MG63 (cell line): ENCODE data around the gene VIM. TPM values are rescaled to one million over a fixed set of nuclear protein-coding genes. Genes with fewer than 3 reads are reported as not detected.

ENCODE experiments used
- DNase-seq: peaks from one replicate; pipeline ENCODE4 v3.0.0-alpha.2; 2020
- H3K27me3 ChIP-seq: fragments of 250-450 bp; sonication (Bioruptor Pico); 2 replicates; pipeline ENCODE4 v1.5.1; 2020; ENCODE audit warnings: mild to moderate bottlenecking, moderate library complexity
- H3K36me3 ChIP-seq: fragments of 250-450 bp; sonication (Bioruptor Pico); 2 replicates; pipeline ENCODE4 v1.5.1; 2020; ENCODE audit warnings: mild to moderate bottlenecking, moderate library complexity
- H3K4me3 ChIP-seq: fragments of 250-450 bp; sonication (Bioruptor Pico); 2 replicates; pipeline ENCODE4 v1.5.1; 2020; ENCODE audit warnings: mild to moderate bottlenecking, moderate library complexity
- H3K9me3 ChIP-seq: fragments of 250-450 bp; sonication (Bioruptor Pico); 2 replicates; pipeline ENCODE4 v1.5.1; 2020; ENCODE audit warnings: mild to moderate bottlenecking, moderate library complexity
- total RNA-seq: library from RNA; depleted of rRNA; stranded (reverse); fragments of >200 nt; shearing (Covaris generic); gene quantifications from 2 replicates; pipeline ENCODE4 v1.2.3, GENCODE V29; 2014; ENCODE audit warnings: low replicate concordance; rRNA removed

VIM gene
- 6,535 and 7,091 TPM in 2 replicates for total RNA-seq

DNA sequence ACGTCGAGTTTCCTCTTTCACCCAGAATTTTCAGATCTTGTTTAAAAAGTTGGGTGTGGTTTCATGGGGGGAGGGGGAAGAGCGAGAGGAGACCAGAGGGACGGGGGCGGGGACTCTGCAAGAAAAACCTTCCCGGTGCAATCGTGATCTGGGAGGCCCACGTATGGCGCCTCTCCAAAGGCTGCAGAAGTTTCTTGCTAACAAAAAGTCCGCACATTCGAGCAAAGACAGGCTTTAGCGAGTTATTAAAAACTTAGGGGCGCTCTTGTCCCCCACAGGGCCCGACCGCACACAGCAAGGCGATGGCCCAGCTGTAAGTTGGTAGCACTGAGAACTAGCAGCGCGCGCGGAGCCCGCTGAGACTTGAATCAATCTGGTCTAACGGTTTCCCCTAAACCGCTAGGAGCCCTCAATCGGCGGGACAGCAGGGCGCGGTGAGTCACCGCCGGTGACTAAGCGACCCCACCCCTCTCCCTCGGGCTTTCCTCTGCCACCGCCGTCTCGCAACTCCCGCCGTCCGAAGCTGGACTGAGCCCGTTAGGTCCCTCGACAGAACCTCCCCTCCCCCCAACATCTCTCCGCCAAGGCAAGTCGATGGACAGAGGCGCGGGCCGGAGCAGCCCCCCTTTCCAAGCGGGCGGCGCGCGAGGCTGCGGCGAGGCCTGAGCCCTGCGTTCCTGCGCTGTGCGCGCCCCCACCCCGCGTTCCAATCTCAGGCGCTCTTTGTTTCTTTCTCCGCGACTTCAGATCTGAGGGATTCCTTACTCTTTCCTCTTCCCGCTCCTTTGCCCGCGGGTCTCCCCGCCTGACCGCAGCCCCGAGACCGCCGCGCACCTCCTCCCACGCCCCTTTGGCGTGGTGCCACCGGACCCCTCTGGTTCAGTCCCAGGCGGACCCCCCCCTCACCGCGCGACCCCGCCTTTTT, at the start of gene VIM:
Gene VIM (plus strand): TSS at position 151 of the 925 bp plus-strand sequence. CDS start 1,182 bp downstream, outside the sequence.
- DNase-seq, result peak; percentile 99

DNA sequence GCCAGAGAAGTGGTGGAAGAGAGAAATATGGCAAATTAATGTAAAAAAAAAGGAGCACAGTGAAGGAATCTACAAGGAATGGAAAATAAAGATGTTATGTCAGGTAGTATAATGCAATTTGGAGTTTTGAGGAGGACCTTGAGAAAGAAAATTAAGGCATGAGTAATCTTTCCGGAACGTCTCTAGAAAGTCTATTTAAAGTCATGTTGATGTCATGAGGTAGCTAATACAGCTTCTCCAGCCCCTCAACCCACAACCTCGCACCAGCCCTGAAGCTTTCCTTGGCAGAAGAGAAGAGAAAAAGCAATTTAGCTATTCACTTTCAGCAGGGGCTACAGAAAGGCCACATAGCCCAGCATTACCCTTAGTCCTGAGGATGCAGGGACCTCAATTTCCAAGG, 49.0 kb upstream of the VIM start:
- H3K27me3 ChIP-seq, result no peaks in the 10 kb centered on the region
- no peak for DNase-seq
- H3K36me3 ChIP-seq, result no peaks in the 10 kb centered on the region
- no peak overlapping the region for H3K4me3 ChIP-seq
- no peaks in the 10 kb centered on the region for H3K9me3 ChIP-seq

More for the DNA sequence above, at the start of gene VIM:
- Histone ChIP-seq H3K27me3 (no peaks in the 10 kb centered on the region), H3K4me3 (peak within 1 kb of the TSS; percentile 82), H3K9me3 (peaks cover 3% of the 10 kb centered on the region; the same call in 1 of the 2 replicates), H3K36me3 (peaks cover 42% of the 10 kb centered on the region)

- Histone ChIP-seq H3K27me3 (no peaks in the 10 kb centered on the region), H3K4me3 (no peak overlapping the region), H3K9me3 (no peaks in the 10 kb centered on the region), H3K36me3 (no peaks in the 10 kb centered on the region)
- DNase-seq, result no peak
These were observed 46.9 kb upstream of the VIM start for GRCh38 chr10:17181110-17181509.

DNA sequence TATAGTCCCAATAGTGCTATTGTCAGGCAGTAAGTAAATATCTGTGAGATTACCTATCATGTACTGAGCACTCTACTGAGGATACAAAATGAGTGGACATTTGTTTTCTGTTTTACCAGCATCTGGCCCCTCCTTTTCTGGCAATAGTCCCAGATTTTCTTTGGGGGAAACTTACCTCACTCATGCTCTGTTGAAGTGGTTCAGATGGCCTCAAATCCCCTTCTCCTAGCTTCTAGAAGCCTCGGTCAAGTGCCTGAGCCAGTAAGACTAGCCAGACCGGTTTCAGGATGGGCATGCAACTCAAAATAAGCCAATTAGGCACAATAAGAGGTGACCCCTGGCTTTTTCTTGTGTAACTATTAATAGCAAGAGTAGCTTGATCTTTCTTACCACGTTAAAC, 46.3 kb upstream of the VIM start:
- H3K27me3 ChIP-seq, result no peaks in the 10 kb centered on the region
- H3K9me3 ChIP-seq, result no peaks in the 10 kb centered on the region
- no peak for DNase-seq
- H3K36me3 ChIP-seq, result no peaks in the 10 kb centered on the region
- H3K4me3 ChIP-seq, result no peak overlapping the region

DNA sequence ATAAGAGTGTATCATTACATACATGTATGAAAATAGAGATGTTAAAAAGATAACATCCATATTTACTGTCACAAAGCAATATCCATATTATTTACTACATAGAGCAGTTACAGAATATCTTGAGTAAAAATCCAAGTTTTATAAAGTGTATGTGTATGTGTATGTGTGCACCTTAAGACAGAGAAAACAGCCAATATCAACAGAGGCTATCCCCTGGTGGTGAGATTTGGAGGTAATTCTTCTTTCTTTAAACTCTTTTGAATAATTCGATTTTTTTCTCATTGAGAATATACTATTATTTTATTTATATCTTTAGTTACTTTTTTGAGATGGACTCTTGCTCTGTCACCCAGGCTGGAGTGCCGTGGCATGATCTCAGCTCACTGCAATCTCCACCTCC, 44.9 kb upstream of the VIM start:
- Histone ChIP-seq H3K4me3 (no peak overlapping the region), H3K36me3 (no peaks in the 10 kb centered on the region), H3K27me3 (no peaks in the 10 kb centered on the region), H3K9me3 (no peaks in the 10 kb centered on the region)
- no peak for DNase-seq

- H3K4me3 ChIP-seq, result no peak overlapping the region
- DNase-seq, result no peak
- H3K9me3 ChIP-seq, result no peaks in the 10 kb centered on the region
- H3K36me3 ChIP-seq, result no peaks in the 10 kb centered on the region
- no peaks in the 10 kb centered on the region for H3K27me3 ChIP-seq
These were observed 42.2 kb upstream of the VIM start for GRCh38 chr10:17185873-17186272.

- Histone ChIP-seq H3K36me3 (no peaks in the 10 kb centered on the region), H3K9me3 (no peaks in the 10 kb centered on the region), H3K27me3 (no peaks in the 10 kb centered on the region), H3K4me3 (no peak overlapping the region)
- no peak for DNase-seq
These were observed 39.3 kb upstream of the VIM start for GRCh38 chr10:17188644-17189172.

- H3K4me3 ChIP-seq, result no peak overlapping the region
- no peaks in the 10 kb centered on the region for H3K36me3 ChIP-seq
- peaks cover 2% of the 10 kb centered on the region for H3K9me3 ChIP-seq
- no peak for DNase-seq
- no peaks in the 10 kb centered on the region for H3K27me3 ChIP-seq
These were observed 37.4 kb upstream of the VIM start for GRCh38 chr10:17190602-17191001.

- Histone ChIP-seq H3K9me3 (peaks cover 5% of the 10 kb centered on the region), H3K27me3 (no peaks in the 10 kb centered on the region), H3K36me3 (no peaks in the 10 kb centered on the region), H3K4me3 (no peak overlapping the region)
- DNase-seq, result no peak
These were observed 33.0 kb upstream of the VIM start for GRCh38 chr10:17195083-17195482.

DNA sequence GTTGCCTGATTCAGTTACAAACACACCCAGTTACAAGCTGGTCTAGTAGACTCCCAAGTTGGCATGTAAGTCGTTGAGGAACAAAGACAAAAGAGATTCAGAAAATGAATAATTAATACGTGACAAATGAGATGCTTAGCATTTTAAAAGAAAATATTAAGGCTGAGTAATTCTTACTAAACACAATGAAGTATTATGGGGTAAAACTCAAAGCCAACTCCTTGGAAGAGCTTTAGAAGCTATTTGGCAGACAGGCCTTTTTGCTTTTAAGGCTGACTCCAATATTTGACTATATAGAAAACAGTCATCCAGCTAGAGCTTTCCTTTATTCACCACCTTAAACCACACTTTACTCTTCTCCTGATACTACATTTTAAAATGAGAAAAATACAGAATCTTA, 32.0 kb upstream of the VIM start:
- Histone ChIP-seq H3K4me3 (no peak overlapping the region), H3K36me3 (no peaks in the 10 kb centered on the region), H3K27me3 (no peaks in the 10 kb centered on the region), H3K9me3 (peaks cover 5% of the 10 kb centered on the region)
- no peak for DNase-seq

DNA sequence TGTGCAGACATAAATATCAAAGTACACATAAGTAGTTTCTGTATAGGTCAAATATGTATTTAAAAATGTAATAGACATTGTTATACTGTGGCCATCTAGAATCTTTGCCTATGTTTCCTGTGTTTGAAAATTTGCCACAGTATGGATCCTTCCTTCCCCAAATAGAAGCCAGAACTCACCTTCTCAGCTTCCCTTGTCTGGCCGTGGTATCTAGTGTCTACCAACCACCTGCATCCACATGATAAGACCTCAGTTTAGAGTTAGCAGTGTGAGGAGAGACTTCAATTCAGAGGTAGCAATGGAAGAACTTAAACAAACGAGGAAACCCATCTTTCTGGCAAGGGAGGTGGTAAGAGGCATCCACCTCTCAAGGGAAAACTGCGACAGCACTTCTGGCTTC, 31.5 kb upstream of the VIM start:
- Histone ChIP-seq H3K36me3 (no peaks in the 10 kb centered on the region), H3K4me3 (no peak overlapping the region), H3K27me3 (no peaks in the 10 kb centered on the region), H3K9me3 (peaks cover 5% of the 10 kb centered on the region)
- DNase-seq, result no peak

GRCh38 chr10:17199351-17199804, 28.7 kb upstream of the VIM start:
- Histone ChIP-seq H3K36me3 (no peaks in the 10 kb centered on the region), H3K27me3 (no peaks in the 10 kb centered on the region), H3K9me3 (peaks cover 5% of the 10 kb centered on the region), H3K4me3 (peak overlapping the region; percentile 52)
- no peak for DNase-seq

DNA sequence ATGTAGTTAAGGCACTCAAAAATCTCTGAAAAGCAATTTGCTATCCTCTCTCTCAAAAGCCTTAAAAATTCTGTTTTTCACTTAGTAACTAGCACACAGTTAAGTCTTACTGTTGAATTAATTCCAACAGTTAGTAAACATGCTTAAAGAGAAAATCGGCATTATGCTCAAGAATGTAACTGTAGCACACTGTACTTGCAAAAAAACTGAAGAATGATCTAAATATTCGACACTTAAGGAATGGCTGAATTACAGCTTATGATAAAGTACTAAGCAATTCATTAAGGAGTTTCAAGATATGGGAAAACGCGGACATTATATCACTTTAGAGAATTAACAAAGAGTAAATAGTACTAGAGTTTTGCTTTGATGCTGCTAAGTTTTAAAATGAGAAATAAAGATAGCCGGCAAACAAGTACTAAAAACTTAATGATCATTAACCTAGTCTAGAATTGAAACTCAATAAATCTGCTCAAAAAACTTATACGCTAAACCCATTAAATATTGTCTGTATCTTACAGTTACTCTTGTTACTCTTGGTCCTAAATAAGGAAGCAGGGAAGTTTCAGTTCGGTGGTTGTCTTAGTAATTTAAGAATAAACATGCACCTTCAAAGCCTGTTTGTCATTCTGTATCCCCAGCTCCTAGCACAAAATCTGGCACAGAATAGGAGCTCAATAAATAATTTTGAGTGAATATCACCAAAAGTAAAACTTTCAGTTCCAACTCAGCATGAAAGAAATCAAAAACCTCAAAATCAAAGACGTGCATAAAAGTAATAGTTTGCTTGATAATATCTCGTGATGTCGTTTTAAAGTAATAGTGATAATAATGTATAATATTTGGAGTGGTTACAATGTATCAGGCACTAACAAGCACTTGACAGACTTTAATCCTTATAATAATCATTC, 27.8 kb upstream of the VIM start:
- no peaks in the 10 kb centered on the region for H3K36me3 ChIP-seq
- peaks cover 3% of the 10 kb centered on the region; the same call in 1 of the 2 replicates for H3K9me3 ChIP-seq
- no peaks in the 10 kb centered on the region for H3K27me3 ChIP-seq
- H3K4me3 ChIP-seq, result peak overlapping the region; percentile 52
- no peak for DNase-seq

GRCh38 chr10:17200912-17201793, 26.9 kb upstream of the VIM start, which contains the start of gene TRDMT1:
Gene TRDMT1, minus strand, starts transcription at chr10:17201672. Its CDS starts 38 bp downstream, at chr10:17201634.
- H3K27me3 ChIP-seq, result no peaks in the 10 kb centered on the region
- H3K36me3 ChIP-seq, result no peaks in the 10 kb centered on the region
- DNase-seq, result peak; percentile 96
- H3K9me3 ChIP-seq, result peaks cover 3% of the 10 kb centered on the region; the same call in 1 of the 2 replicates
- peak within 1 kb of the TSS; percentile 52 for H3K4me3 ChIP-seq

GRCh38 chr10:17201794-17202116, 26.3 kb upstream of the VIM start:
- Histone ChIP-seq H3K27me3 (no peaks in the 10 kb centered on the region), H3K36me3 (no peaks in the 10 kb centered on the region), H3K4me3 (peak overlapping the region; percentile 52), H3K9me3 (peaks cover 3% of the 10 kb centered on the region; the same call in 1 of the 2 replicates)
- no peak for DNase-seq

- H3K36me3 ChIP-seq, result no peaks in the 10 kb centered on the region
- peaks cover 1% of the 10 kb centered on the region; the same call in 1 of the 2 replicates for H3K9me3 ChIP-seq
- no peaks in the 10 kb centered on the region for H3K27me3 ChIP-seq
- H3K4me3 ChIP-seq, result no peak overlapping the region
- no peak for DNase-seq
These were observed 25.5 kb upstream of the VIM start for GRCh38 chr10:17202506-17202905.
